NCI-H2081 treated with DMSO at 0.1 percent for 48 hours (cell line): ENCODE data around the gene TMEM145.
A peak's percentile ranks its signal among the peaks of the same experiment; 100 is the strongest.

Source experiments
- DNase-seq: peaks from one replicate; lab custom pipeline; 2025; lab: John Stamatoyannopoulos, UW

TMEM145 gene

GRCh38 chr19:42278452-42279154 is 34.5 kb upstream of the TMEM145 start:
- DNase-seq = no peak

DNA sequence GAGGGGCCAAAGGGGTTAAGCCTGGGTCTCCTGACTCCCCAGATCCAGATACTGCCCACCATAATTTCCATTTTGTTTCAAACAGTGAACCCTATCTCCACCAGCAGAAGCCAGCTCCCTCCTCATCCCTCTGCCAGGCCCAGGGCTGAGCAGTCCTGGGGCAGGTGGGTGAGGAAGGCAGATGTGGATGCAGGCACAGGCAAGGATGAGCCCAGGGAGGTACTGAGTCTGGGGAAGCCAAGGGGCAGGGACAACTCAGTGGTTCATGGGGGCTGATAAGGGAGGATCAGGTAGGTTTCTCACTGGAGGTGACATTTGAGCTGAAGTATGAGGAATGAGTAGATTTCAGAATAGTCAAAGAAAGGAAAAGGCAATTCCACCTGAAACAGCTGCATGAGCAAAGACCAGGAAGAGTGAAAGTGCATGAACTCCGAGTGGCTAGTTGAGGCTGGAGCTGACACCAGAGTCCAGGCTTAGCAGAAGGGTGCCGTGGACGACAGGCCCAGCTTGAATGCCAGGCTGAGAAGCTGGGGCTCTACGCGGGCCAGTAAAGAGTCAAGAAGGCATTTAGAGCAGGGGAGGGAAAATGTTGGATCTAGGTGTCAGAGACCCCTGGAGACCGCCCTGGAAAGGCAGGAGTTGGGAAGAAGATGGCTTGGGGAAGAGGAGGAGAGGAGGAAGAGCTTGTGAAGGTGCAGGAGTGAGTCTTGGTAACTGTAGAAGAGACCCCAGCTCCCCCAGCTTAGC is 33.8 kb upstream of the TMEM145 start:
- DNase-seq = no peak

GRCh38 chr19:42279902-42280814 is 33.0 kb upstream of the TMEM145 start:
- DNase-seq = peak; percentile 69

DNA sequence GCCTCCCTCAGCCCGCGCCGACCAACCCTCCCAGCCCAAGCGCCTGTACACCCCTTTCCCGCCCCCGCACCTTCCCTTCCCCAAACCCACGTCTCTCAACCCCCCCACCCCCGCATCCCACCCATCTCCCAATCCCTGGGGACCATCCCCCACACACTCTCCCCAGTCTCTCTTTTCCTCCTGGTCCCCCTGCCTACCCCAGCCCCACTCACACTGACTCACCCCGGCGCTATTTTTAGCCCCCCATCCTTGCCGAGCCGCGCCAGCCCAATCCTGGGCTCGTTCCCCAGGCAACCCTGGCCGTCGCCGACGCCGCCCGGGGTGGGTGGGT is 32.3 kb upstream of the TMEM145 start:
- no peak for DNase-seq

GRCh38 chr19:42281146-42281826 is 31.8 kb upstream of the TMEM145 start:
- peak; percentile 50 for DNase-seq

- DNase-seq = peak; percentile 46
These were observed 31.0 kb upstream of the TMEM145 start for GRCh38 chr19:42281827-42282762.

DNA sequence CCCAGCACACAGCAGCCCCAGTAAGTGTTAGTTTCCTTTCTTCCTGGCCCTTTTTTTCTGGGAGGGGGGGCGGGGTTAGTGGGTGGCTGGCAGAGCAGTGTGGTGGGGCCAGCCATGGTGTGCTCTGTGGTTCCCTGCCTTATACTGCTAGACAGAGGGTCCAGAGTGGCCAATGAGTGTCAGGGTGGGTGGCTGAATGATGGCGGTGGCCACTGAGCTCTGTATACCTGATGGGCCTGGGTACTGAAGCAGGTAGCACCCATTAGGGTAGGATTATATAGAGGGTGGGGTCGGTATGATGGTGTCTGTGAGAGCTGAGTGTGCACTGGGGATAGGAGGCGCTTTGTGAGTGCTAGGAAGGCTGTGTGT is 30.3 kb upstream of the TMEM145 start:
- DNase-seq = no peak

GRCh38 chr19:42283188-42284065 is 29.7 kb upstream of the TMEM145 start:
- peak; percentile 66 for DNase-seq

- no peak for DNase-seq
These were observed 29.0 kb upstream of the TMEM145 start for GRCh38 chr19:42284066-42284501.

DNA sequence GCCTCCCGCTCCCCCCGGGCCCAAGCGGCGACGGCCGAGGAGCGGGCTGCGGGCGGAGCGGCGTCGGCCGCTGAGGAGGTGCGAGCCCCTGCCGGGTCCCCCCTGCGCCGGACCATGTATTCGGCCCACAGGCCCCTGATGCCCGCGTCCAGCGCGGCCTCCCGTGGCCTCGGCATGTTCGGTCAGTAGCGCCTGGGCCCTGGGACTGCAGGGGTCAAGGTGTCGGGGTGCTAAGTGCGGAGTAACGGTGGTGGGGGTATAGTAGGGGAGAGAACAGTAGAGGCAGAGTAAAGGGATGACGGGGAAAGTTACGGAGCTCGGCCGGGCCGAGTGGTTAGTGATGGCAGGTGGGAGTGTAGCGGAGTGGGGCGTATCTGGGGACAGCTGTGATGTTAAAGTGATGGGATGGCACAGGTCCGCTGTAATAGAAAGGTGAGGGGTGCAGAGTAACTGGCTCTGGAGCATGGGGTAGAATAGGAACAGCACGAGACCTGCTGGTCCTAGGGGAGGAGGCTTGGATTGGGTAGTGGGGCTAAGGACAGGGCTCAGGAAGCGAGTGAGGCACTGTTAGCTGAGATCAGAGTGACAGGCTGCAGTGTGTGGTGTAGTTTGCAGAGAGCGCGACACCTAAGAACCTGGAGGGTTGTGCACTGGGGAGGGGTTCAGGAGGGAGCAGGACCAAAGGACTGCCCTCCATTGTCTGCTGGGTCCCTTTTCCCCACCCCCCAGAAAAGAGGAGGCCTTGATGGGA is 28.3 kb upstream of the TMEM145 start:
- DNase-seq = no peak

DNA sequence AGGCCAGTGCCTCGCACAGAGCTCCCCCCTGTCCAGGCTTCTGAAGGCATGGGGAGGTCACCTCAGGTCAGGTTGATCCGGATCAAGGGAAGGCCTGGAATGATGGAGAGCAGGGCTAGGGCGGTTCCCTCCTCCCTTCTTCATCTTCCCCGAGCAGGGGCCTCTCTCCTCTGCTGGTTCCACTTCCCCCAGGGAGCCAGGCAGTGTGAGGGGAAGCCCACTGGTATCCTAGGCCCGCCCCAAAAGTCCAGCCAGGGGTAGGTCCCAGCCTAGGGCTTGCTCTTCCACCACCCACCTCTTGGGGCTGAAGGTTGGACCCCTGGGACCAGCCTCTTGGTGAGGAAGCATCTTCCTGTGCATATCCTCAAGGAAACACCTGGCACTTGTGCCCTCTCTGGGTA is 27.6 kb upstream of the TMEM145 start:
- no peak for DNase-seq

GRCh38 chr19:42285988-42286348 is 27.1 kb upstream of the TMEM145 start:
- no peak for DNase-seq

DNA sequence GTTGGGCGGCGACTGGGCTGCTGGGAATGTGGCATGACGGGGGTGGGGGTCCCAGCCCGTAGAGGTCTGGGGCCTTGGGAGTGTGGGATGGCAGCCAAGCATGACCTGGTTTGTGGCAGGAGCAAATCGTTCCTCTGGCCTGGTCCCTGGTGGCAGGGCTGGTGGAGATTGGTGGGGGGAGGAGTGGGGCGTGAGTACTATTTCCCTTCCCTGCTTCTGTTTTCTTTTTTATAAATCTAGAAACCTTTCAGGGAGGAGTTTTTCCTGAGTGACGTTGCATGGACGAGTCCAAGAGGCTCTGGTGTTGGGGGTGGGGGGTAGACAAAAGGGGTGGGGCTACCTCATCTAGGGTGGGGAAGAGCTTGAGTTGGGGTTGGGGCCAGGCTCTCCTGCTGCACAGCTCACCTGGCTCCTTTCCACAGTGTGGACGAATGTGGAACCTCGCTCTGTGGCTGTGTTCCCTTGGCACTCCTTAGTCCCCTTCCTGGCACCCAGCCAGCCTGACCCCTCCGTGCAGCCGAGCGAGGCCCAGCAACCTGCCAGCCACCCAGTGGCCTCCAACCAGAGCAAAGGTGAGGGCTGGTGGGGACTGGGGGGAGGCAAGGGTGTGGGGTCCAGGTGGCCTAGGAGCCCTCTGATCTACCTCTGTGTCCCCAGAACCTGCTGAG is 26.6 kb upstream of the TMEM145 start:
- DNase-seq = no peak

GRCh38 chr19:42287017-42287826 is 25.9 kb upstream of the TMEM145 start:
- DNase-seq = no peak

DNA sequence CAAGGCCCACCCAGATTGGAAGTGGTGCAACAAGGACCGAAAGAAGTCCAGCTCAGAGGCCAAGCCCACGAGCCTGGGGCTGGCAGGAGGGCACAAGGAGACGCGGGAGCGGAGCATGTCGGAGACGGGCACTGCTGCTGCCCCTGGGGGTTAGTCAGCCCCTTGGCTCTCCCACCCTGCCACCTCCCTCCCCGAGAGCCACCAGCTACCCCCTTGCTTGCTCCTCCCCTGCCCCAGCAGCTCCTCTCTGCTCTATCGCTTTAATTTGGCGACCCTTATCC is 25.3 kb upstream of the TMEM145 start:
- DNase-seq = no peak

DNA sequence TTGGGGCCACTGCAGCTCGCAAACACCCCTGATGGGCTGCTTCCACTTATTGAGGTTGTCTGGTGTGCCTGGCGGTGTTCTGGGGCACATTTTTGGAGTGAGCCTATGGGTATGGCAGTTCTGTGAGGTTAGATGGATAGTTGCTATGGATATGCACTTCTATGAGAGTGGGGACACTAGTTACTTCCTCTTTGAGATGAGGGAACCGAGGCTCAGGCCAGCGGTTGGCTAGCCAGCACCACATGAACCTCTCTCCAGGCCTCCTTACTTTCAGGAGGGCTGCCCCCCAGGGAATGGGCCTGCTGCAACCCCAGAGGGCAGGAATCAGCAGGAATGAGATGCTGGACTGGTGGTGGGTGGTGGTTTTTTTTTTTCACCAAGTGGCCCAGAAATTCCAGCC is 24.7 kb upstream of the TMEM145 start:
- no peak for DNase-seq

- DNase-seq = no peak
These were observed 24.1 kb upstream of the TMEM145 start for GRCh38 chr19:42288881-42289555.
